ENCODE results near the gene MED13.

Gene MED13

GRCh38 chr17:62064791-62065563 is at the start of gene MED13:
Gene MED13, minus strand, starts transcription at chr17:62065278. Its CDS starts 73 bp downstream, at chr17:62065205.
- DNase-seq (ENCODE audit: low read depth, low spot score) = peak; percentile 26

- no peak for DNase-seq (ENCODE audit: low read depth, low spot score)
Observed at GRCh38 chr17:62112229-62112628, 47.2 kb upstream of the MED13 start.

- no peak for DNase-seq (ENCODE audit: low read depth, low spot score)
Observed at GRCh38 chr17:62111562-62112171, 46.6 kb upstream of the MED13 start.

GRCh38 chr17:62110923-62111484 is 45.9 kb upstream of the MED13 start:
- no peak for DNase-seq (ENCODE audit: low read depth, low spot score)

- DNase-seq (ENCODE audit: low read depth, low spot score) = no peak
Observed at GRCh38 chr17:62109924-62110323, 44.8 kb upstream of the MED13 start.

GRCh38 chr17:62109378-62109902 is 44.4 kb upstream of the MED13 start:
- DNase-seq (ENCODE audit: low read depth, low spot score) = peak; percentile 19

- DNase-seq (ENCODE audit: low read depth, low spot score) = no peak
Observed at GRCh38 chr17:62105861-62106260, 40.8 kb upstream of the MED13 start.

GRCh38 chr17:62105357-62105756 is 40.3 kb upstream of the MED13 start:
- DNase-seq (ENCODE audit: low read depth, low spot score) = no peak

- no peak for DNase-seq (ENCODE audit: low read depth, low spot score)
Observed at GRCh38 chr17:62101515-62101914, 36.4 kb upstream of the MED13 start.

- no peak for DNase-seq (ENCODE audit: low read depth, low spot score)
Observed at GRCh38 chr17:62101090-62101489, 36.0 kb upstream of the MED13 start.

- DNase-seq (ENCODE audit: low read depth, low spot score) = no peak
Observed at GRCh38 chr17:62100055-62100454, 35.0 kb upstream of the MED13 start.

- no peak for DNase-seq (ENCODE audit: low read depth, low spot score)
Observed at GRCh38 chr17:62099532-62099931, 34.5 kb upstream of the MED13 start.

- DNase-seq (ENCODE audit: low read depth, low spot score) = no peak
Observed at GRCh38 chr17:62098623-62099231, 33.6 kb upstream of the MED13 start.

GRCh38 chr17:62096401-62096670 is 31.3 kb upstream of the MED13 start:
- no peak for DNase-seq (ENCODE audit: low read depth, low spot score)

- no peak for DNase-seq (ENCODE audit: low read depth, low spot score)
Observed at GRCh38 chr17:62094175-62094574, 29.1 kb upstream of the MED13 start.

GRCh38 chr17:62093188-62094155 is 28.4 kb upstream of the MED13 start:
- DNase-seq (ENCODE audit: low read depth, low spot score) = no peak

- DNase-seq (ENCODE audit: low read depth, low spot score) = no peak
Observed at GRCh38 chr17:62092784-62093183, 27.7 kb upstream of the MED13 start.

GRCh38 chr17:62091804-62092203 is 26.7 kb upstream of the MED13 start:
- DNase-seq (ENCODE audit: low read depth, low spot score) = no peak

- DNase-seq (ENCODE audit: low read depth, low spot score) = no peak
Observed at GRCh38 chr17:62090868-62091267, 25.8 kb upstream of the MED13 start.

GRCh38 chr17:62090021-62090824 is 25.1 kb upstream of the MED13 start:
- no peak for DNase-seq (ENCODE audit: low read depth, low spot score)

GRCh38 chr17:62089334-62089733 is 24.3 kb upstream of the MED13 start:
- no peak for DNase-seq (ENCODE audit: low read depth, low spot score)

Measured in activated CD4-positive, CD25-positive, alpha-beta regulatory T cell treated with anti-CD3 and anti-CD28 coated beads, Interleukin-2, amount 50 U/mL, for 16 hours (primary cell).